LNCaP clone FGC (cell line): ENCODE results near the gene CLEC2L.

Source experiments
- DNase-seq: peaks from one replicate; pipeline ENCODE4 v3.0.0-alpha.2; 2011; ENCODE audit warnings: low read depth
- H3K4me3 ChIP-seq: 2 replicates; pipeline ENCODE4 v1.5.1; 2011; ENCODE audit warnings: mild to moderate bottlenecking, low read depth, low read length, control low read depth
- CTCF ChIP-seq: IDR thresholded peaks from 2 replicates; pipeline ENCODE4 v1.5.1; 2012; ENCODE audit warnings: mild to moderate bottlenecking; ENCODE audit not compliant: control insufficient read depth, insufficient read depth; ENCODE audit errors: extremely low read depth

CLEC2L gene

GRCh38 chr7:139566075-139566474 lies 42.6 kb downstream of the CLEC2L start:
- H3K4me3 ChIP-seq, result no peak overlapping the region
- no peak for TF ChIP-seq CTCF
- no peak for DNase-seq

- no peak overlapping the region for H3K4me3 ChIP-seq
- DNase-seq, result no peak
- no peak for TF ChIP-seq CTCF
These were observed 43.5 kb downstream of the CLEC2L start for GRCh38 chr7:139566736-139567646.

- no peak overlapping the region for H3K4me3 ChIP-seq
- DNase-seq, result no peak
- TF ChIP-seq CTCF, result no peak
These were observed 44.3 kb downstream of the CLEC2L start for GRCh38 chr7:139567647-139568345.

GRCh38 chr7:139568346-139568675 lies 44.8 kb downstream of the CLEC2L start:
- no peak overlapping the region for H3K4me3 ChIP-seq
- TF ChIP-seq CTCF, result no peak
- no peak for DNase-seq

GRCh38 chr7:139568813-139569490 lies 45.5 kb downstream of the CLEC2L start:
- no peak for TF ChIP-seq CTCF
- H3K4me3 ChIP-seq, result no peak overlapping the region
- no peak for DNase-seq

GRCh38 chr7:139570119-139570518 lies 46.6 kb downstream of the CLEC2L start:
- H3K4me3 ChIP-seq, result no peak overlapping the region
- no peak for DNase-seq
- no peak for TF ChIP-seq CTCF
